Heart right ventricle (tissue), 16 donors: Measurements from ENCODE around the gene FAP. TPM values are rescaled to one million over a fixed set of nuclear protein-coding genes. Genes with fewer than 3 reads are reported as not detected.

ENCODE experiments used
- ATAC-seq, 8 donors: fragments of 200-7000 bp; cut with Tn5 transposase; one replicate each; pipeline ENCODE4 v1.9.1; 2020; ENCODE audit warnings: mild to moderate bottlenecking in 8 of 8, moderate library complexity in 8 of 8, moderate number of reproducible peaks in 1 of 8
- DNase-seq, 2 donors: peaks; one replicate each; pipeline ENCODE4 v3.0.0-alpha.2; 2020
- H3K27ac ChIP-seq, 10 donors: fragments of 200-600 bp; sonication (generic) in 2 of 10; one replicate each; pipeline versions ENCODE4 v1.5.0 to v1.8.0; 2020 to 2022; ENCODE audit warnings: mild to moderate bottlenecking in 3 of 10
- H3K27me3 ChIP-seq, 7 donors: fragments of 200-600 bp; one replicate each; pipeline ENCODE4 v1.8.0; 2021 to 2022; ENCODE audit warnings: mild to moderate bottlenecking in 2 of 7
- H3K36me3 ChIP-seq, 9 donors: fragments of 200-600 bp; sonication (generic) in 1 of 9; one replicate each; pipeline versions ENCODE4 v1.5.0 to v1.8.0; 2020 to 2022; ENCODE audit warnings: mild to moderate bottlenecking in 2 of 9
- H3K4me1 ChIP-seq, 9 donors: fragments of 200-600 bp; sonication (generic) in 1 of 9; one replicate each; pipeline versions ENCODE4 v1.5.0 to v1.8.0; 2020 to 2022; ENCODE audit warnings: mild to moderate bottlenecking in 4 of 9
- H3K4me3 ChIP-seq, 10 donors: fragments of 200-600 bp; sonication (generic) in 2 of 10; one replicate each; pipeline versions ENCODE4 v1.5.0 to v1.8.0; 2020 to 2022; ENCODE audit warnings: mild to moderate bottlenecking in 7 of 10, moderate library complexity in 2 of 10
- H3K9me3 ChIP-seq, 11 donors: fragments of 200-600 bp in 10 of 11; sonication (generic) in 2 of 11; one replicate each; pipeline versions ENCODE4 v1.5.0 to v1.8.0; 2013 to 2022; ENCODE audit warnings: mild to moderate bottlenecking in 2 of 11, control low read depth in 1 of 11, moderate library complexity in 1 of 11
- CTCF ChIP-seq, 9 donors: fragments of 200-600 bp; sonication (generic) in 2 of 9; IDR thresholded peaks; one replicate each; pipeline versions ENCODE4 v1.5.0 to v1.8.0; 2021 to 2022; ENCODE audit warnings: antibody characterized with exemption in 9 of 9, mild to moderate bottlenecking in 5 of 9, moderate library complexity in 1 of 9
- WGBS, 2 donors: extraction: QIAGEN DNeasy Blood & Tissue Kit; methylation state at CpG; one replicate each; pipeline ENCODE4 v1.1.7; 2013; ENCODE audit warnings: inconsistent platforms in 1 of 2; 5-methylcytosine and 5-hydroxymethylcytosine counted together
- intact Hi-C, 10 donors: fragments of 100-400 bp; cut with DNase I; formaldehyde crosslinking; loops; one replicate each; pipeline versions ENCODE4 v1.11.1 to v1.14.2; 2022
- long read RNA-seq, 3 donors: library from polyadenylated mRNA; unstranded; transcript quantifications; one replicate each; pipeline ENCODE4 v2.0.0, GENCODE V29; 2020 to 2021
- polyA plus RNA-seq, 2 donors: library from polyadenylated mRNA; stranded (reverse); fragments of 200-250 nt; gene quantifications; one replicate each; pipeline ENCODE4 v1.2.3, GENCODE V29; 2013
- total RNA-seq, 10 donors: library from RNA; stranded (reverse); fragmentation: NEBNext Ultra II Directional in 3 of 10; extraction: Animal tissue kit (Norgen Biotek cat#: 25700) in 3 of 10; gene quantifications; one replicate each; pipeline versions ENCODE4 v1.2.1 to v1.2.4, GENCODE V29; 2021 to 2023
- donor health status: Arrhythmogenic right ventricular cardiomyopathy.
- donor health status: ischemic (EF 13 %, LVEDD 7.1; RV severe dilation, severe dysfunction).
- donor health status: healthy with polysubstance abuse.
- donor health status: DM: no; HTN: yes; CAD: no.
- donor health status: DM: no; HTN: no; CAD: no.
- donor health status: ischemic (EF 25% LVEDD 6.9; RV normal size, moderate dysfunction).
- donor health status: ischemic (EF 25% LVEDD 5.7; RV mildly dilated, moderate dysfunction).
- donor health status: healthy.
- donor health status: DM: yes; HTN: yes; CAD: no.
- donor health status: Ischemic cardiomyopathy.
- donor health status: ischemic (EF 35%, LVEDD 5.7; RV mildly dilated, moderate dysfunction).
- donor health status: nonischemic (EF 11% LVEDD 7.7; RV severe dilation, severe dysfunction).
- donor health status: DM: yes; HTN: yes; CAD: no.
- donor health status: PGD.
- donor health status: ischemic (EF 29% LVEDD 5.4; RV normal size, mild dysfunction).
- donor health status: nonischemic (EF 23%, LVEDD 6.1; RV moderate dilation, normal function).

FAP gene
- total RNA-seq (10 to 100 TPM in 1 of 10 donors, 1 to 10 TPM in 8, under 1 TPM in 1; 0.56 to 11.5 (median 2.2) TPM), polyA plus RNA-seq (1 to 10 TPM in 1 of 2 donors, under 1 TPM in 1; 0.77 to 2.7 TPM)
- long read RNA-seq, donor 1 = 0 reads
- long read RNA-seq, donor 2 = 0 reads
- long read RNA-seq, donor 3, partial matches to known transcripts = 0 of 2 reads
- long read RNA-seq, donor 3, other reads (novel, unspliced or antisense) = 0 of 2 reads

GRCh38 chr2:162243294-162243693 lies at the start of gene FAP:
TSS of gene FAP (minus strand) at chr2:162243445. CDS start at chr2:162243327, 118 bp downstream.
- H3K36me3 ChIP-seq = no peaks in the 10 kb centered on the region
- no peaks in the 10 kb centered on the region for H3K9me3 ChIP-seq
- intact Hi-C loops = no loop called here
- peak within 1 kb of the TSS in 9 of 10 donors; percentile 3 to 53 (median 42) for H3K4me3 ChIP-seq
- TF ChIP-seq CTCF (IDR thresholded peaks at IDR 0.05) = no peak
- ATAC-seq (peak in 7 of 8 donors; percentile 40 to 82 (median 62)), DNase-seq (peak in 1 of 2 donors; percentile 38)
- no peaks in the 10 kb centered on the region for H3K27me3 ChIP-seq
- H3K4me1 ChIP-seq = peaks cover 0 to 25% (median 16%) of the 10 kb centered on the region in 9 donors
- 43 to 47% methylated on average over 6 of the region's 6 CpGs for WGBS, 2 donors
- peak within 1 kb of the TSS in 8 of 10 donors; percentile 39 to 84 (median 58) for H3K27ac ChIP-seq

GRCh38 chr2:162291748-162292147 lies 48.5 kb upstream of the FAP start:
- 96 to 98% methylated on average over 3 of the region's 3 CpGs for WGBS, 2 donors
- no peak for DNase-seq
- no peak for ATAC-seq
- Histone ChIP-seq H3K4me3 (no peak overlapping the region), H3K27ac (no peak overlapping the region), H3K9me3 (no peaks in the 10 kb centered on the region), H3K4me1 (peaks cover 0 to 6% (median 0%) of the 10 kb centered on the region in 9 donors), H3K27me3 (no peaks in the 10 kb centered on the region), H3K36me3 (peaks cover 0 to 69% (median 0%) of the 10 kb centered on the region in 9 donors)
- intact Hi-C loops = loop anchor here in 3 of 10 donors (10.0 kb wide), 3 partner anchors 137 to 707 kb away; partner anchors contain the start of gene GCG (in 1 of the 3)
- TF ChIP-seq CTCF (IDR thresholded peaks at IDR 0.05) = no peak

- Histone ChIP-seq H3K4me3 (no peak overlapping the region), H3K9me3 (no peaks in the 10 kb centered on the region), H3K36me3 (peaks cover 0 to 99% (median 4%) of the 10 kb centered on the region in 9 donors), H3K27me3 (no peaks in the 10 kb centered on the region), H3K4me1 (no peaks in the 10 kb centered on the region), H3K27ac (peak overlapping the region in 1 of 10 donors; percentile 6)
- 71 to 85% methylated on average over 4 of the region's 4 CpGs for whole genome bisulfite sequencing, 2 donors
- TF ChIP-seq CTCF (IDR thresholded peaks at IDR 0.05) = no peak
- intact Hi-C loops = no loop called here
- DNase-seq (no peak), ATAC-seq (peak in 1 of 8 donors; percentile 68)
Observed at GRCh38 chr2:162282765-162283425, 39.6 kb upstream of the FAP start.

- Histone ChIP-seq H3K4me1 (no peaks in the 10 kb centered on the region), H3K27me3 (no peaks in the 10 kb centered on the region), H3K4me3 (no peak overlapping the region), H3K27ac (no peak overlapping the region), H3K9me3 (no peaks in the 10 kb centered on the region), H3K36me3 (peaks cover 0 to 99% (median 11%) of the 10 kb centered on the region in 9 donors)
- WGBS, 2 donors = 96 to 99% methylated on average over 1 of the region's 1 CpG
- TF ChIP-seq CTCF (IDR thresholded peaks at IDR 0.05) = no peak
- no peak for ATAC-seq
- intact Hi-C loops = no loop called here
- DNase-seq = no peak
Observed at GRCh38 chr2:162280654-162281053, 37.4 kb upstream of the FAP start.
